Nephron (organoid): Measurements from ENCODE around the gene AGBL5.

Experiments
- H3K27ac Mint-ChIP-seq, 3 experiments: 2 replicates each; pipeline ENCODE4 v1.8.0; 2020; ENCODE audit warnings: mixed read lengths in 3 of 3, mild to moderate bottlenecking in 2 of 3, moderate library complexity in 1 of 3
- H3K27me3 Mint-ChIP-seq: 2 replicates; pipeline ENCODE4 v1.8.0; 2021; ENCODE audit warnings: low read depth, mild to moderate bottlenecking, moderate library complexity, mixed read lengths
- H3K36me3 Mint-ChIP-seq: 2 replicates; pipeline ENCODE4 v1.8.0; 2020; ENCODE audit warnings: low read depth, mixed read lengths
- H3K4me1 Mint-ChIP-seq: 2 replicates; pipeline ENCODE4 v1.8.0; 2020; ENCODE audit warnings: mixed read lengths
- H3K4me3 Mint-ChIP-seq, 3 experiments: 2 replicates each; pipeline ENCODE4 v1.8.0; 2020; ENCODE audit warnings: mild to moderate bottlenecking in 3 of 3, mixed read lengths in 3 of 3, moderate library complexity in 2 of 3
- H3K9me3 Mint-ChIP-seq: 2 replicates; pipeline ENCODE4 v1.8.0; 2020; ENCODE audit warnings: mixed read lengths
- TF ChIP-seq, protein P1 (sequence below), 3 experiments: fragments of 200-600 bp; sonication (generic); IDR thresholded peaks; one replicate each; pipeline ENCODE4 v1.5.0; 2021; ENCODE audit warnings: antibody characterized with exemption in 3 of 3; ENCODE audit not compliant: unreplicated experiment in 3 of 3

AGBL5 gene

DNA sequence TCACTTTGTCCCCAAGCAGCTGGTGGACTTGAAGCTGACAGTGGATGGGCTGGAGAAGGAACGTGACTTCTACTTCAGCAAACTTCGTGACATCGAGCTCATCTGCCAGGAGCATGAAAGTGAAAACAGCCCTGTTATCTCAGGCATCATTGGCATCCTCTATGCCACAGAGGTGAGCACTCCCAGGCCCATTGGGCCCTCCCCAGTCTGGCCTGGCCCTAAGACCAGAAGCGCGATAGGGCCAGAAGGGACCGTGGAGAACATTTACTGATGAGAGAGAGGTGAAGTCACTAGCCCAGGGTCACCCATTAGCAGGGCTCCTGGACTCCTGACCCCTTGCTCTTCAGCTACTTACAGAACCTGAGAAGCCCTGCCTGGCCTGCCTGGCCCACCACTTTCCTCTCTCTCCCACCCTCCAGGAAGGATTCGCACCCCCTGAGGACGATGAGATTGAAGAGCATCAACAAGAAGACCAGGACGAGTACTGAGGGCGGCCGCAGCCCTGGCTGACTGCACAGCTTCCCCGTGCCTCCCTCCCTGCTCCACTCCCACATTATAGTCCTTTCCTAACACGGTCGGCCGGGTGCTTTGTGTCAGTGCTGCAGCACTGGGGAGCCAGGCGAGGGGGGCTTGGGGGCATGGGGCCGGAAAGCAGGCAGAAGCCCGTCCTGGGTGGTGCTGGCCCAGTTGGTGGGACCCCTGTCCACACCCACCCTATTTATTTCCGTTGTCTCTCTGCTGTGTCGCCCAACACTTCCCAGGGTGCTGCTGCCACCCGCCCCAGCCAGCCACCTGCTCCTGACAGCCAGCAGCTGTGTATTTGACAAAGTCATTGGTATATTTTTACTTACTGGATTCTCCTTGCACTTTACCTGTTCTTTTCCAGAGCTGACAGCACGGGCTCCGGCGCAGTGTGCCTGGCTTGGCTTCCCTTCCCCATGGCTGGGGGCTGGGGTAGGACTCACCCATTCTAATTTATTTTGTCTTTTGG, 25.3 kb upstream of the AGBL5 start:
- no peaks in the 10 kb centered on the region for H3K9me3 Mint-ChIP-seq
- TF ChIP-seq, protein P1, sequence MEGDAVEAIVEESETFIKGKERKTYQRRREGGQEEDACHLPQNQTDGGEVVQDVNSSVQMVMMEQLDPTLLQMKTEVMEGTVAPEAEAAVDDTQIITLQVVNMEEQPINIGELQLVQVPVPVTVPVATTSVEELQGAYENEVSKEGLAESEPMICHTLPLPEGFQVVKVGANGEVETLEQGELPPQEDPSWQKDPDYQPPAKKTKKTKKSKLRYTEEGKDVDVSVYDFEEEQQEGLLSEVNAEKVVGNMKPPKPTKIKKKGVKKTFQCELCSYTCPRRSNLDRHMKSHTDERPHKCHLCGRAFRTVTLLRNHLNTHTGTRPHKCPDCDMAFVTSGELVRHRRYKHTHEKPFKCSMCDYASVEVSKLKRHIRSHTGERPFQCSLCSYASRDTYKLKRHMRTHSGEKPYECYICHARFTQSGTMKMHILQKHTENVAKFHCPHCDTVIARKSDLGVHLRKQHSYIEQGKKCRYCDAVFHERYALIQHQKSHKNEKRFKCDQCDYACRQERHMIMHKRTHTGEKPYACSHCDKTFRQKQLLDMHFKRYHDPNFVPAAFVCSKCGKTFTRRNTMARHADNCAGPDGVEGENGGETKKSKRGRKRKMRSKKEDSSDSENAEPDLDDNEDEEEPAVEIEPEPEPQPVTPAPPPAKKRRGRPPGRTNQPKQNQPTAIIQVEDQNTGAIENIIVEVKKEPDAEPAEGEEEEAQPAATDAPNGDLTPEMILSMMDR (IDR thresholded peaks at IDR 0.05; ENCODE audit: unreplicated experiment in 3 of 3), result no peak
- no peaks in the 10 kb centered on the region for H3K27me3 Mint-ChIP-seq
- H3K4me3 Mint-ChIP-seq, result no peak overlapping the region
- peaks cover 17% of the 10 kb centered on the region for H3K4me1 Mint-ChIP-seq
- no peak overlapping the region for H3K27ac Mint-ChIP-seq
- H3K36me3 Mint-ChIP-seq, result peaks cover 25% of the 10 kb centered on the region

DNA sequence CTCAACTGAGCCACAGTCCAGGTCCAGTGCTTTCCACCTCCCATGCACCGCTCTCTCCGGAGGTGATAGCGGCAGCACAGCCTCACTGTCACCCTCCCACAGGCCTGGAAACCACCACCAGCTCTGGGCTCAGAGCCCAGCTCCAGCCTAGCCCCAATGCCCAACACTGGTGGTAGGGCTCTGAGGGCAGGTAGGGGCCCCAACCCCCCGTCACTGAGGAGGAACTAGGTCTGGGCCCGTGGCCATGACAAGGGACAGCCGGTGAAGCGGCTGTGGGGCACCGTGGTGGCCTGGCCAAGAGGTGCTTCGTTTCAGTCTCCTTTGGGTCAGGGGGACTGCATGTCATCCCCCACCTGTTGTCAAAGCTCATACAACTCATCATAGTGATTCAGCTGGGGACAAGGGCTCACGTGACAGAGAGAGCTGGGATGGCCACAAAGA, 24.2 kb upstream of the AGBL5 start:
- Mint-ChIP-seq H3K9me3 (no peaks in the 10 kb centered on the region), H3K4me3 (no peak overlapping the region), H3K27ac (no peak overlapping the region), H3K36me3 (peaks cover 25% of the 10 kb centered on the region), H3K27me3 (no peaks in the 10 kb centered on the region), H3K4me1 (peaks cover 13% of the 10 kb centered on the region)
- TF ChIP-seq, protein P1 (IDR thresholded peaks at IDR 0.05; ENCODE audit: unreplicated experiment in 3 of 3), result no peak

DNA sequence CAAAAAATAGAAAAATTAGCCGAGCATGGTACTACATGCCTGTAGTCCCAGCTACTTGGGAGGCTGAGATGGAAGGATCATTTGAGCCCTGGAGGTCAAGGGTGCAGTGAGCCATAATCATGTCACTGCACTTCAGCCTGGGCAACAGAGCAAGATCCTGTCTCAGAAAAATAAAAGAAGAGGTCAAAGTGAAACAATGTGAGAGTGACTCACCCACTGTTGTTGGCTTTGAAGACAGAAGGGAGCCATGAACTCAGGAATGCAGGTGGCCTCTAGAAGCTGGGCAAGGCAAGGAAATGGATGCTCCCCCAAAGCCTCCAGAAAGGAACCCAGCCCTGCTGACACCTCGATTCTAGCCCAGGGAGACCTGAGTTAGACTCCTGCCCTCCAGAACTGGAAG, 22.4 kb upstream of the AGBL5 start:
- H3K9me3 Mint-ChIP-seq, result no peaks in the 10 kb centered on the region
- no peaks in the 10 kb centered on the region for H3K27me3 Mint-ChIP-seq
- H3K36me3 Mint-ChIP-seq, result peaks cover 23% of the 10 kb centered on the region
- H3K4me3 Mint-ChIP-seq, result peak overlapping the region in 1 of 3 experiments; percentile 88
- TF ChIP-seq, protein P1 (IDR thresholded peaks at IDR 0.05; ENCODE audit: unreplicated experiment in 3 of 3), result no peak
- peaks cover 23% of the 10 kb centered on the region for H3K4me1 Mint-ChIP-seq
- no peak overlapping the region for H3K27ac Mint-ChIP-seq

DNA sequence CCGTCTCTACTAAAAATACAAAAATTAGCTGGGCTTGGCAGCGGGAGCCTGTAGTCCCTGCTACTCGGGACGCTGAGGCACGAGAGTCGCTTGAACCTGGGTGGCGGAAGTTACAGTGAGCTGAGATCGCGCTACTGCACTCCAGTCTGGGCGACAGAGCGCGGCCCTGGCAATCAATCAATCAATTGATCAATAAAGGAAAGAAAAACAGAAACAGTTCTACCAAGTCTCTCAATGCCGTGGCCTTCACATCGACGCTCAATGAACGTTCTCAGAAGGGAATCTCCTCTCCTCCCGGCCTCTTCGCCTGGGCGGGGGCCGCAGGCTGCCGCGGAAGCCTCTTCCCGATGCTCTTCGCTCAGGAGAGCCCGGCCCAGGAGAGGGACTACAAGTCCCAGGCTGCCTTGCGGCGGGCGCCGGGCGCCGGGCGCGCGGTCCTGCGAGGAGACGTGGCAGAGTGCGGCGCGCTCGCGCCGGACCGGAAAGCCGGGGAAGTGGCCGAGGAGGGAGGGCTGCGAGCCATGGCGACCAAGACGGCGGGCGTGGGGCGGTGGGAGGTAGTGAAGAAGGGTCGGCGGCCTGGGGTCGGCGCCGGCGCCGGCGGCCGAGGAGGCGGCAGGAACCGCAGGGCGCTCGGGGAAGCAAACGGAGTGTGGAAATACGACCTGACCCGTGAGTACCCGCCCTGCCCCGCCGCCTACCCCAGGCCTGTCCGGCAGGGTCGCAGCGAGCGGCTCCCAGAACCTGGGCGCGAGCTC, 18.8 kb upstream of the AGBL5 start, which contains the start of gene TMEM214:
Gene TMEM214 (plus strand): TSS at position 471 of the 758 bp plus-strand sequence. CDS start 51 bp downstream, at position 522.
- Mint-ChIP-seq H3K36me3 (peaks cover 46% of the 10 kb centered on the region), H3K27ac (peak within 1 kb of the TSS; percentile 56 to 90 (median 61)), H3K4me1 (peaks cover 40% of the 10 kb centered on the region), H3K9me3 (no peaks in the 10 kb centered on the region), H3K4me3 (peak within 1 kb of the TSS; percentile 93 to 96 (median 95)), H3K27me3 (no peaks in the 10 kb centered on the region)
- TF ChIP-seq, protein P1 (IDR thresholded peaks at IDR 0.05; ENCODE audit: unreplicated experiment in 3 of 3), result peak in 1 of 3 experiments; percentile 24

DNA sequence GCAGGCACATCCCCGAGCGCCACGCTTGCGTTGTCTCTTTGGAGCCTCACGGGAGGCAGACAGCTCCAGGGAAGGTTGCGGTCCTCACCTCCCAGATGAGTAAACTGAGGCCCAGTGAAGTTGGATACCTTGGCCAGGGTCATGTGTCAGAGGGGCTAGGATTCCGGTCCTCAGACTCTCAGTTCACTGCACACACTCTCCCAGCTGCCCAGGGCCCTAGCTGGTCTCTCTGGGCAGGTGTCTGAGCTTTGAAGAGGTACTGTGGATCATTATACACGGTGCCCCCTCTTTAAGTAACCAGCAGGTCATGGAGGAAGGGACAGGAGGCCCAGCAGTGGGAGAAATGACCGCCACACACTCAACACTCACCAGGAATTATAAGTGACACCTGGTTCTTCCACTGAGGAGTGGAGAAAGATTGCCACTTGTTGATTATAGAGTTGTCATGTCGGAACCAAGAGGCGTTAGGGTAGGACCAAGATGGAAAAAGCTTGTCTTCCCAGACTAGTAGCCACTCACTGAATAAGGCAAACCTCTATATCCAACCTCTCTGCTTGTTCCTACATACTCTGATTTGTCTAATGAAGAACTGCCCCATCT, 18.1 kb upstream of the AGBL5 start:
- TF ChIP-seq, protein P1 (IDR thresholded peaks at IDR 0.05; ENCODE audit: unreplicated experiment in 3 of 3), result no peak

More for the DNA sequence above, 18.1 kb upstream of the AGBL5 start:
- peaks cover 49% of the 10 kb centered on the region for H3K36me3 Mint-ChIP-seq
- H3K4me3 Mint-ChIP-seq, result peak overlapping the region; percentile 93 to 96 (median 95)
- no peaks in the 10 kb centered on the region for H3K9me3 Mint-ChIP-seq
- peak overlapping the region; percentile 31 to 76 (median 61) for H3K27ac Mint-ChIP-seq
- H3K27me3 Mint-ChIP-seq, result no peaks in the 10 kb centered on the region
- peaks cover 40% of the 10 kb centered on the region for H3K4me1 Mint-ChIP-seq
